GM21515 (cell line): ENCODE results near the gene SIRPB1.
"Not testable (repeated sequence)": the region's sequence is repeated elsewhere in the genome, so short reads cannot be mapped to it uniquely, and the experiment has no call there.

Source experiments
- ATAC-seq: cut with Tn5 transposase; IDR thresholded peaks from one replicate; pipeline ENCODE4 v1.9.1; 2021; ENCODE audit not compliant: unreplicated experiment

Gene SIRPB1

GRCh38 chr20:1600736-1601135 lies 19.1 kb downstream of the SIRPB1 start:
- ATAC-seq, result no peak

- ATAC-seq, result no peak
These were observed 24.5 kb downstream of the SIRPB1 start for GRCh38 chr20:1595333-1595732.

DNA sequence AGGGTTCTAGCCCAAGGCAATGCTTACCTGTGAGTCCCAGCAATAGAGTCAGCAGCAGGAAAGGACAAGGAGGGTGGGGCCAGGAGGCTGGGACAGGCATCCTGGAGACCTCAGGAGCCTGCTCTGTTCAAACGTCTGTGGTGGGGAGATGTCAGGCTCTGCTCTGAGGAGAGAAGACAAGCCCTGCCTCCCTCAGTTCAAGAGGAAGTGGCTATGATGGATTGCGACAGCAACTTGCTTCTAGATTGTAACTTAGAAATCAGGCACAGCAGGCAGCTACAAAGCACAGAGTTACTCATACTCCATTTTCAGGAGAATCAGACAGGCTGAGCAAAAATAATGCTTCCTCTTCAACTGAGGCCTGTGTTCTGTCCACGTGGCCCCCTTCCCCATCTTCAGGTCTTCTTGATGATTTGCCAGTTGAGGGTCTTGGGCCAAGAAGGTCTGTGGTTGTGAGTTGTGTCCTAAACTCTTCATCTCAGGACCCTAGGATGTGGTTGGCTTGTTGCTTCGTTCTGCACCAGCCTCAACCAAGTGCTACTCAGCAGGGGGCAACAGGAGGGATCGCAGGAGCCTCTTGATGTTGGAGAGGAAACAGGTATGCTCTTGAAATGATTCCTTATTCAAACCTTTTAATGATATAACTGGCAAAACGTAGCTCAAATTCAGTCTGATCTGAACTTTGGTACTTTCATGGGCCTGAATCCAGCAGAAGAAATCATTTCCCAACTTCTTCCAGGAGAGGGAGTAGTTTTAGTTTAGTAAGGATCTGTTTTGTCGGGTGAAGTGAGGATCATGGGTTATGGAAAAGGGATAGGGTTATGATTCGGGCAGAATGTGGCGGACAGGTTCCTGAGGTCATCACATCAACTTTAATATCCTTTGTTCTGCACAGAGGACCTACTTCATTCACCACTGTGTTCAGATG lies 31.0 kb downstream of the SIRPB1 start:
- no peak for ATAC-seq

DNA sequence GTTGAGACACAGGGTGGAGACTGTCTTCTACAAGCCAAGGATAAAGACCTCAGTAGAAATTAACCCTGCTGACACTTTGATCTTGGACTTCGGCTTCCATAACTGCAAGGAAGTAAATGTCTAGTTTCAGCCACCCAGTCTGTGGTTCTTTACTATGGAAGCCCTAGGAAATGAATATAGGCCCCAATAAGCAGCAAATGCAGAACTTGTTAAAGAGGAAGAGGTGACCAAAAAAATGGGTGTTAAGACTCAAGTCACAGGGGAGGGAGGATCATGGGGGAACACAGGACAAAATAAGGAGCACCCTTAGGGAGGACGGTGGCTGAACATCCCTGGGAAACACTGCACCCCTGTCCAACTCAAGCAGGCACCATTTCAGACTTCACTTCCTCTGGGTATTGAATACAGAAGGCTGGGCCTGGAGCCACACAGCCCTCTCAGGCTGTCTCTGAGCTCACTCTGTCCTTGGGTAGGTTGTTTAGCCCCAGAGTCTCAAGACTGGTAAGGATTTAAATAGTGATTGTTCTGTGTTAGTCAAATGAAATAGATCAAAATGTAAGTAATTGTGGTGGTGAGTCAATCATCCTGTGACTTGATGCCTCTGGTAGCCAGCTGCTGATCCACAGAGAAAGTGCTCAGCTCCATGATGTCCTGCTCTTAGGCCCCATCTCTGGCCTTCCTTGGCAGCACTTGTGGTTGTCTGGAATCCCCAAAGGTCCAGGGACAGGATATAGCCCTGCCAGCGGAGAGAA lies 31.9 kb downstream of the SIRPB1 start:
- no peak for ATAC-seq

DNA sequence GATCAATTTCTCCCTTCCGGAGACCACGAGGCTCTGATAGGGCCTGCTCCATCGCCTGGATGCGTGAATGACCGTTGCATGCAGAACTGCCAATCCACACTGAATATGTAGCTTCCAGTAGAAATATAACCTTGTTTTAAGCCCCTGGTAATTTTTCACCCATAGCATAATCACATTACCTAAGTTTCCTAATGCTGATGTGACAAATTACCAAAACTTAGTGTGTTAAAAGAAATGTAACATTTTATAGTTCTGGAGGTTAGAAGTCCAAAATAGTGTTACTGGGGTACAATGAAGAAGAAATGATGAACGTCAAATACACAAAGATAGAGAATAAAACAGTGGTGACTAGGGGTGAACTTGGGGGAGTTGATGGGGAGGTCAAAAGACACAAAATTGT lies 40.3 kb downstream of the SIRPB1 start:
- no peak for ATAC-seq

GRCh38 chr20:1577906-1578305 lies 41.9 kb downstream of the SIRPB1 start:
- no peak for ATAC-seq

- ATAC-seq, result not testable (repeated sequence)
These were observed 42.5 kb downstream of the SIRPB1 start for GRCh38 chr20:1577313-1577712.

GRCh38 chr20:1576641-1577040 lies 43.2 kb downstream of the SIRPB1 start:
- ATAC-seq, result no peak

DNA sequence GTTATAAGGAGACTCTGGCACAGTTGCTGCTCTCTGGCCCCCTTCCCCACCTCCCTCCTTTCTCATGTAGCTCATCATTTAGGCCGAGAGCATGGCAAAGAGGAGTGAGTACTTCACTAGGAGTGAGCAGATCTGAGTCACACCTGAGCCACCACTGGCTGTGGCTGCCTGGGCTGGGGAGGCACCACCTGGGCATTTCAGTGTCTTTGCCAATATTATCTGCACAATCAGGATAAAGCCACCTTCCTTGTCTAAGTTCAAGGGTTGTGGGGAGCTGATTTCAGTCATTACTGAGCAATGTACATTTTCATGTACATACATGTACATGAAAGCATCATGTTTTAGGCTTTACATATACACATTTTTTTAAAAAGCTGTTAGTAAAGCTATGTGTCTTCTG lies 43.8 kb downstream of the SIRPB1 start:
- not testable (repeated sequence) for ATAC-seq

- ATAC-seq, result not testable (repeated sequence)
These were observed 48.2 kb downstream of the SIRPB1 start for GRCh38 chr20:1571583-1571982.
